ENCODE measurements around the gene ELMO3.

ELMO3 gene

GRCh38 chr16:67199011-67199807, at the start of gene ELMO3:
ELMO3 (plus strand) TSS chr16:67199131; CDS start chr16:67199327, 196 bp downstream.
- DNase-seq, result no peak

DNA sequence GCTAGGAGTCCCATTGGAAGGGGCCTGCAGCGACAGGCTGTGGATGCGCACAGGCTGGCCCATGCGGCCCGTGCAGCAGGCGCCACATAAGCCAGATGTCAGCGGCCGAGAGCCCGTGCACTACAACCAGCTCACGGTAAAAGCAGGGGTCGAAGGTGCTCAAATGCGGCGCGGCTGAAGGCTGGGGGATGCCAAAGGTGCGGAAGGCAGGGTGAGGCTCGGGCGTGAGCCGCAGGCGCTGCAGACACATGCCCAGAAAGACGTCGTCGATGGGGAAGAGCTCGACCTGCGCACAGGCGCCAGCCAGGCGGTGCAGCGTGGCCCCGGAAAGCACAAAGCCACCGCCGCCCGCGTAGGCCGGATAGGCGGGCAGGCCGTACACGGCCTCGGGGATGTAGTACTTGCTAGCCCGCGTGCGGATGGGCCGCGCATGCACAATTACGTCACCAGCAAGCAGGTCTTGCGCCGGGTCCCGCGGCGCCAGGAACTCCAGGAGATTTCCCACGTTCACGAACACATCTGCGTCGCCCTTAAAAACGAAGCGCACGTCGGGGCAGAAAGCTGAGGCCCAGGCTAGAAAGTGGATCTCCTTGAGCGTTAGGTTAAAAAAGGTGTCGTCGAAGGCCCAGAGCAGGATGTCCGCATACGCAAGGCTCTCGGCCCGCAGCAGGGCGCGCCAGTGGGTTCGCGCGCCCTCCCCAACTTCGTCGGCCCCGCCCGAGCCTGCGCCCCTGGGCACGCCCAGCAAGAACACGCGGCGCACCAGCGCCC, 49.5 kb upstream of the ELMO3 start:
- DNase-seq, result no peak

- DNase-seq, result no peak
Observed at GRCh38 chr16:67150047-67150832, 48.7 kb upstream of the ELMO3 start.

GRCh38 chr16:67150833-67151396, 48.0 kb upstream of the ELMO3 start, which contains the start of gene B3GNT9:
B3GNT9 (minus strand) TSS chr16:67150998; CDS start chr16:67150485, 513 bp downstream.
- no peak for DNase-seq

- no peak for DNase-seq
Observed at GRCh38 chr16:67151431-67152097, 47.4 kb upstream of the ELMO3 start.

GRCh38 chr16:67154578-67155294, 44.2 kb upstream of the ELMO3 start:
- DNase-seq, result no peak

DNA sequence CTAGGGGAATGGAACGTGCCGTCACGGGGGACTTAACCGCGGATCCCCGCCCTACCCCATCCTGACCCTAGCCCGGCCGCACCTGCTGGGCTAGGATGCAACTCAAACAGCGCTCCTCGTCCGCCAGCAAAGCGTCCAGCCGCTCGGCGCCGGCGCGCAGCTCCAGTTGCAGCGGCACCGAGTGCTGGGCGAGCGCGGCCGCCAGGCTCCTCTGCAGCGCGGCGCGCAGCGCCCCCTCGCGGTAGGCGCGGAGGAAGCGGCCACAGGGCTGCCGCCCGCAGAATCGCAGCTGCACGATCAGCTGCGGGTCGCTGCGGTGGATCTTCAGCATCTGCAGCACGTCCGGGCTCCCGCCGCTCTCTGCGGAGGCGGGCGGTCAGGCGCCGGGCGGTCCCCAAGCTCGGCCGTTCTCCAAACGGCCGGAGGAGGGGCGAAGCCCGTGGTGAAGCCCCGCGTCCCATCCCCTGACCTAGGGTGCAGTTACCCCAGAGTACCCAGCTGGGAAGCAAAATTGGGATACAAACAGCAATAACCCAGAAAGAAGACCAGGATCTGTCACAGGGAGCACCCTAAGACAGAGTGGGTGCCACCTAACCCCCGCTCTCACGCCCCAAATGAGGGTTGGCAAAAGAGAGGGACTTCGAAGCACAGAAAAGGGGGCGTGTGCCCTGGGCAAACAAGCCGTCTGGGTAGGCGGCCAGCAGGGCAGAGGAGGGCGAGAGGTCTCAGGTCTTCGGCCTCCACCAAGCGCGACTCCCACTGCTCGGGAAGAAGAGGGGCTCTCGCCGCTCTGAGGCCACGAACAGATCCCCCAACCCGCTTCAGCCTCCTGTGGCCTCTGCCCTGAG, 43.4 kb upstream of the ELMO3 start:
- no peak for DNase-seq

DNA sequence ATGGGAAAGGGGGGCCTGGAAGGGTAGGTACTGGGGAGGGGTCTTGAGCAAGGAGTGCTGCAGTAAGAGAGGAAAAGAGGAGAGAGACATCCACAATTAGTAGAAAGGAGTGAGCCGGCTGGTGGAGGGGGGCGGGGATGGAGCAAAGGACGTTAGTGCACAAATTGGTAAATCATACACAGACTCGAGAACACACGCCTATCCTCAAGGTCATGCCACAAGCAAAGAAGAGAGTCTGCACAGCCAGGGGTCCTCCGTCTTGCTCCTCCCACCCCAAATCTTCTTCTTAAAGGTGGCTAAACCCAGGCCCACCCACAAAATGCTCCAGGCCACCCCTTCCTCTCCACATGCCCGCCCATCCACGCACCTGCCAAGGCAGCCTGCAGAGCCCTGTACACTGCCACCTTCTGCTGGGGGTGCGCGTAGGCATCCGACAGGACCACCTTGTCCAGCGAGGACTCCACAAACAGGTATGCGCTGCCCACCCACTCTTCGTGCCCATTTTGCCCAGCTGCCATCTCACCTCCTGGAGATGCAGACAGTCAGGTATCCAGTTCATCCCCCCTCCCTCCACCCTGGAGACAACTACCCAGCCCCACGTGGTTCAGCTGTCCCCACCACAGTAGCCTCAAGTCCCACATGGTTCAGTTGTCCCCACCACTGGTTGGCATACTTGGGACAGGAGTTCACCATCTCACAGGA, 42.6 kb upstream of the ELMO3 start:
- no peak for DNase-seq

- DNase-seq, result no peak
Observed at GRCh38 chr16:67157106-67157748, 41.7 kb upstream of the ELMO3 start.

GRCh38 chr16:67157892-67158635, 40.9 kb upstream of the ELMO3 start:
- DNase-seq, result peak; percentile 89

GRCh38 chr16:67158637-67159600, 40.0 kb upstream of the ELMO3 start:
- DNase-seq, result no peak

- no peak for DNase-seq
Observed at GRCh38 chr16:67161595-67162058, 37.3 kb upstream of the ELMO3 start.

DNA sequence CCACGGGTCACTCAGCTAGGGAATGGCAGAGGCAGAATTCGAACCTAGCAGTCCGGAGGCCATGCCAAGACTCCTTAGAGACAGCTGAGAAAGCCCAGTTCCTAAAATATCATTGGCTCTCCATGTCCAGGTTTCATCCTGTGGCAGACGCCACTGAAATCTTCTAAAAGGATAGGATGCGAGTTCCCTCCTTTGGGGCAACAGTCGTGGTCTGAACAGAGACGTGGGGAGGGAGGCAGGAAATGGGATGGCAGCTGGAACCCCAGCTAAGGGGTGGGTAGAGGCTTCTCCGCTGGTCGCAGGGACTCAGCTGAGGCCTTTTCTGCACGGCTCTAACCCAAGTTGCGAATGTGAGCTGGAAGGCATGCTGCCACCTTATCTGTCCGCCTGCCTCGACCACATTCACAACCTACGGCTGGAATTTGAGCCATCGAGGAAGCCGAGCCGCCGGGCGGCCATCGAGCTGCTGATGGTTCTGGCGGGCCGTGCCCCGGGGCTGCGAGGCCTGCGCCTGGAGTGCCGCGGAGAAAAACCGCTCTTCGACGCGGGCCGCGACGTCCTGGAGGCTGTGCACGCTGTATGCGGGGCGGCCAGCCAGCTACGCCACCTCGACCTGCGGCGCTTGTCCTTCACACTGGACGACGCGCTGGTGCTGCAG, 36.3 kb upstream of the ELMO3 start:
- no peak for DNase-seq

DNA sequence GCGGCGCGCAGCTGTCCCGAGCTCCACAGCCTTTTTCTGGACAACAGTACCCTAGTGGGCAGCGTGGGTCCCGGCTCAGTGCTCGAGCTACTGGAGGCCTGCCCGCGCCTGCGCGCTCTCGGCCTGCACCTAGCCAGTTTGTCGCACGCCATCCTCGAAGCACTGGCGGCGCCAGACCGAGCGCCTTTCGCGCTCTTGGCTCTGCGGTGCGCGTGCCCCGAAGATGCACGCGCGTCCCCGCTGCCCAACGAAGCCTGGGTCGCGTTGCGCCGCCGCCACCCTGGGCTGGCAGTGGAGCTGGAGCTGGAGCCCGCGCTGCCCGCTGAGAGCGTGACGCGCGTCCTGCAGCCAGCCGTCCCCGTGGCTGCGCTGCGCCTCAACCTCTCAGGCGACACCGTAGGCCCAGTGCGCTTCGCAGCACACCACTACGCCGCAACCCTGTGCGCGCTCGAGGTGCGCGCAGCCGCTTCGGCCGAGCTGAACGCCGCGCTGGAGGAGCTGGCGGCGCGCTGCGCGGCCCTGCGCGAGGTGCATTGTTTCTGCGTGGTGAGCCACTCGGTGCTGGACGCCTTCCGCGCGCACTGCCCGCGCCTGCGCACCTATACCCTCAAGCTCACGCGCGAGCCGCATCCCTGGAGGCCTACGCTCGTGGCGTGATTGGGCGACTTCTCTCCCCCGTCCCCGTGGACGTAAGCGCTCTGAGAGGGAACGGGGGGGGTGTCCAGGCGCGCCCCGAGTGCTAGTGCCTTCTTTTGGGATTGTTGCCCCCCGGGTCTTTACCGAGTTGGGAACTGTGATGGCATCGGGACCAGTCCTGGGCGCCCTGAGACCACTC, 35.5 kb upstream of the ELMO3 start:
- DNase-seq, result peak; percentile 53

DNA sequence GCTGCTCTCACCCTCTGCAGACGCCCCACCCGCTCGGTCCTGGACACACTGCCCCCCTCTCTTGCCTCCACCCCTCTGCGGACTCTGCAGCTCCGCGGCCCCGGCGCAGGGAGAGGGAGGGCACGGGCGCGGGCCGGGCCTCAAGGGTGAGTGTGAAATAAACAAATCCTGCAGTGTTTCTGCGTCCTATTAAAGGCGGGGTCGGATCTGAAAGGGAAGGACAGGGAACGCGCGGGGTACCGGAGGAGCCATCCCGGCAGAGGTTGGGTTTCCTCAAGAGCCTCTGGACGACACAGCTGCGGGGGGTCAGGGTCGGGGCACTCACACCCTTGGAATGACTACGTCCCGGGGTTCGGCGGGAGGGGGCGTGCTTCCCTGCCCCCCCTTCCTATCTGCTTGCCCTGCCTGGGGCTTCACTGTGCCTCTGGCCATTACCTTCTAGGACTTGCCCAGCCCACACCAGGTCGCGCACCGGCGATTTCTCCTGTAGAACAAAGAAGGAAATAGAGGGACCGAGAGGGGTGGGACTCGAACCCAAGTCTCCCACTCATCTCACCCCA, 34.9 kb upstream of the ELMO3 start:
- DNase-seq, result no peak

Measured in NCI-H524 treated with DMSO at 0.1 percent for 48 hours (cell line).